Vein endothelial cell (primary cell): Measurements from ENCODE around the gene PDK1. TPM values are rescaled to one million over a fixed set of nuclear protein-coding genes. Genes with fewer than 3 reads are reported as not detected.

ENCODE experiments used
- small RNA-seq: library from RNA; depleted of rRNA; stranded (forward); fragments of <200 nt; gene quantifications from one replicate; pipeline ENCODE3, GENCODE V24; 2012
- total RNA-seq: library from RNA; depleted of rRNA; stranded (reverse); fragments of >200 nt; gene quantifications from 2 replicates; pipeline ENCODE4 v1.2.3, GENCODE V29; 2012

The PDK1 gene
- total RNA-seq = 13.1 and 15.6 TPM in 2 replicates

GRCh38 chr2:172555522-172556283 lies at the start of gene PDK1:
PDK1 (plus strand) TSS chr2:172556090; CDS start chr2:172556151, 61 bp downstream.

Small RNA genes within 50 kb of the gene (small RNA-seq; reads per million reads assigned to genes)
- gene RF00019 = not detected

Other genes with a start within 250 kb of the PDK1 start
- 218 and 445 TPM in 2 replicates for gene ITGA6, start 128.5 kb upstream of the PDK1 start, total RNA-seq
- 12.4 and 13.9 TPM in 2 replicates for gene RAPGEF4, start 179.8 kb downstream of the PDK1 start, total RNA-seq